ENCODE results near the gene ATP6V0D1.

The ATP6V0D1 gene

GRCh38 chr16:67442581-67443255 is 38.2 kb downstream of the ATP6V0D1 start:
- POLR2A ChIA-PET = interaction anchor here (1.4 kb wide), 1 partner anchor 14 kb away, joined by 3 read pairs; no protein-coding TSS in a partner anchor
- CTCF ChIA-PET = interaction anchor here (1.2 to 8.9 kb wide), 5 partner anchors 8 to 35 kb away, joined by 4 to 75 read pairs (median 8); partner anchors contain the start of gene ZDHHC1
- no peak for DNase-seq (ENCODE audit: low read depth, low spot score)
- H3K4me3 ChIP-seq (ENCODE audit: low read depth, low read length) = no peak overlapping the region
- no peak for TF ChIP-seq CTCF (IDR thresholded peaks at IDR 0.05; ENCODE audit: insufficient read depth, low read length, missing control alignments)

- DNase-seq (ENCODE audit: low read depth, low spot score) = no peak
- H3K4me3 ChIP-seq (ENCODE audit: low read depth, low read length) = no peak overlapping the region
Measured at GRCh38 chr16:67441907-67442306, 39.0 kb downstream of the ATP6V0D1 start.

GRCh38 chr16:67441271-67441753 is 39.6 kb downstream of the ATP6V0D1 start:
- CTCF ChIA-PET = interaction anchor here (1.1 to 8.9 kb wide), 3 partner anchors 14 to 26 kb away, joined by 3 to 75 read pairs (median 4); no protein-coding TSS in a partner anchor
- H3K4me3 ChIP-seq (ENCODE audit: low read depth, low read length) = no peak overlapping the region
- POLR2A ChIA-PET = no interaction called here
- TF ChIP-seq CTCF (IDR thresholded peaks at IDR 0.05; ENCODE audit: insufficient read depth, low read length, missing control alignments) = no peak
- no peak for DNase-seq (ENCODE audit: low read depth, low spot score)

More at GRCh38 chr16:67441907-67442306, 39.0 kb downstream of the ATP6V0D1 start:
- no peak for TF ChIP-seq CTCF (IDR thresholded peaks at IDR 0.05; ENCODE audit: insufficient read depth, low read length, missing control alignments)
- ChIA-PET POLR2A (no interaction called here), CTCF (interaction anchor here (1.3 to 8.9 kb wide), 3 partner anchors 14 to 35 kb away, joined by 4 to 75 read pairs (median 53); no protein-coding TSS in a partner anchor)

- no peak overlapping the region for H3K4me3 ChIP-seq (ENCODE audit: low read depth, low read length)
- no peak for TF ChIP-seq CTCF (IDR thresholded peaks at IDR 0.05; ENCODE audit: insufficient read depth, low read length, missing control alignments)
- ChIA-PET POLR2A (no interaction called here), CTCF (interaction anchor here (1.4 to 2.3 kb wide), 4 partner anchors 8 to 22 kb away, joined by 5 to 19 read pairs (median 7); no protein-coding TSS in a partner anchor)
- no peak for DNase-seq (ENCODE audit: low read depth, low spot score)
Measured at GRCh38 chr16:67438824-67439393, 42.0 kb downstream of the ATP6V0D1 start.

- ChIA-PET CTCF (interaction anchor here (1.0 to 2.3 kb wide), 5 partner anchors 9 to 21 kb away, joined by 3 to 19 read pairs (median 6); no protein-coding TSS in a partner anchor), POLR2A (no interaction called here)
- no peak for TF ChIP-seq CTCF (IDR thresholded peaks at IDR 0.05; ENCODE audit: insufficient read depth, low read length, missing control alignments)
- DNase-seq (ENCODE audit: low read depth, low spot score) = no peak
- no peak overlapping the region for H3K4me3 ChIP-seq (ENCODE audit: low read depth, low read length)
Measured at GRCh38 chr16:67438098-67438791, 42.7 kb downstream of the ATP6V0D1 start.

Data from AG04449 (cell line).